ENCODE data around the gene METTL9. TPM values are rescaled to one million over a fixed set of nuclear protein-coding genes. Genes with fewer than 3 reads are reported as not detected.

The METTL9 gene
- total RNA-seq, 1 donor from 2014 or later = 47.8 TPM

GRCh38 chr16:21702276-21702675 lies 102.9 kb downstream of the METTL9 start:
- Histone ChIP-seq H3K27me3 (ENCODE audit: low read depth) (peaks cover 5% of the 10 kb centered on the region), H3K4me3 (no peak overlapping the region), H3K9me3 (replicated peaks) (no peaks in the 10 kb centered on the region), H3K4me1 (no peaks in the 10 kb centered on the region), H3K36me3 (no peaks in the 10 kb centered on the region), H3K27ac (replicated peaks) (no peak overlapping the region)
- no peak for TF ChIP-seq CTCF (IDR thresholded peaks at IDR 0.05; ENCODE audit: borderline replicate concordance)
- intact Hi-C loops (cut with micrococcal nuclease) = no loop called here
- no peak for DNase-seq

- DNase-seq = no peak
- Histone ChIP-seq H3K4me1 (no peaks in the 10 kb centered on the region), H3K9me3 (replicated peaks) (no peaks in the 10 kb centered on the region), H3K27me3 (ENCODE audit: low read depth) (peaks cover 7% of the 10 kb centered on the region), H3K36me3 (no peaks in the 10 kb centered on the region), H3K4me3 (no peak overlapping the region), H3K27ac (replicated peaks) (no peak overlapping the region)
- TF ChIP-seq CTCF (IDR thresholded peaks at IDR 0.05; ENCODE audit: borderline replicate concordance) = no peak
- intact Hi-C loops (cut with micrococcal nuclease) = no loop called here
Measured at GRCh38 chr16:21703156-21703555, 103.8 kb downstream of the METTL9 start.

GRCh38 chr16:21703589-21704174 lies 104.3 kb downstream of the METTL9 start:
- peaks cover 1% of the 10 kb centered on the region for H3K4me1 ChIP-seq

GRCh38 chr16:21704266-21704665 lies 104.9 kb downstream of the METTL9 start:
- no peak for TF ChIP-seq CTCF (IDR thresholded peaks at IDR 0.05; ENCODE audit: borderline replicate concordance)
- Histone ChIP-seq H3K4me1 (peaks cover 3% of the 10 kb centered on the region), H3K27me3 (ENCODE audit: low read depth) (peaks cover 10% of the 10 kb centered on the region), H3K36me3 (no peaks in the 10 kb centered on the region), H3K9me3 (replicated peaks) (no peaks in the 10 kb centered on the region), H3K27ac (replicated peaks) (no peak overlapping the region), H3K4me3 (no peak overlapping the region)
- intact Hi-C loops (cut with micrococcal nuclease) = no loop called here
- no peak for DNase-seq

More at GRCh38 chr16:21703589-21704174, 104.3 kb downstream of the METTL9 start:
- Histone ChIP-seq H3K27me3 (ENCODE audit: low read depth) (peaks cover 10% of the 10 kb centered on the region), H3K36me3 (no peaks in the 10 kb centered on the region), H3K27ac (replicated peaks) (no peak overlapping the region), H3K4me3 (no peak overlapping the region), H3K9me3 (replicated peaks) (no peaks in the 10 kb centered on the region)
- intact Hi-C loops (cut with micrococcal nuclease) = no loop called here
- DNase-seq = no peak
- no peak for TF ChIP-seq CTCF (IDR thresholded peaks at IDR 0.05; ENCODE audit: borderline replicate concordance)

- Histone ChIP-seq H3K36me3 (no peaks in the 10 kb centered on the region), H3K4me3 (no peak overlapping the region), H3K4me1 (peaks cover 3% of the 10 kb centered on the region), H3K9me3 (replicated peaks) (no peaks in the 10 kb centered on the region), H3K27ac (replicated peaks) (no peak overlapping the region), H3K27me3 (ENCODE audit: low read depth) (peaks cover 10% of the 10 kb centered on the region)
- DNase-seq = no peak
- intact Hi-C loops (cut with micrococcal nuclease) = loop anchor here (5.0 kb wide), 1 partner anchor 117 kb away; no protein-coding TSS in a partner anchor
- TF ChIP-seq CTCF (IDR thresholded peaks at IDR 0.05; ENCODE audit: borderline replicate concordance) = no peak
Measured at GRCh38 chr16:21704733-21705132, 105.4 kb downstream of the METTL9 start.

Other genes with a start within 250 kb of the METTL9 start
- 3.6 TPM for gene IGSF6, start 53.0 kb downstream of the METTL9 start, total RNA-seq
- 0.11 TPM for gene OTOA, start 64.4 kb downstream of the METTL9 start, total RNA-seq